ENCODE results near the gene DNAJC3. TPM values are rescaled to one million over a fixed set of nuclear protein-coding genes. Genes with fewer than 3 reads are reported as not detected.
"Not testable (repeated sequence)": the region's sequence is repeated elsewhere in the genome, so short reads cannot be mapped to it uniquely, and the experiment has no call there.

Gene DNAJC3
- total and polyA plus RNA-seq, 4 donors, result 32.0 to 121 (median 37.1) TPM

DNA sequence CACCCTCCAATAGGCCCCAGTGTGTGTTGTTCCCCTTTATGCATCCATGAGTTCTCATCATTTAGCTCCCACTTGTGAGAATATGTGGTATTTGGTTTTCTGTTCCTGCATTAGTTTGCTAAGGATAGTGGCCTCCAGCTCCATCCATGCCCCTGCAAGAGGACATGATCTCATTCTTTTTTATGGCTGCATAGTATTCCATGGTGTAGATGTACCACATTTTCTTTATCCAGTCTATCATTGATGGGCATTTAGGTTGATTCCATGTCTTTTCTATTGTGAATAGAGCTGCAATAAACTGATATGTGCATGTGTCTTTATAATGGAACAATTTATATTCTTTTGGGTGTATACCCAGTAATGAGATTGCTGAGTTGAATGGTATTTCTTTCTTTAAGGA, 112.4 kb downstream of the DNAJC3 start:
- H3K9ac ChIP-seq (ENCODE audit: low read depth in 1 of 2, low read length in 2 of 2); DNase-seq (ENCODE audit: low spot score); H3K4me1 ChIP-seq (ENCODE audit: control insufficient read depth in 4 of 4, insufficient read depth in 4 of 4, low read length in 3 of 4); H3K9me3 ChIP-seq (ENCODE audit: control insufficient read depth in 4 of 4, low read length in 3 of 4); H3K27me3 ChIP-seq (ENCODE audit: control insufficient read depth in 4 of 4, insufficient read depth in 4 of 4, low read length in 3 of 4); H3K4me3 ChIP-seq (ENCODE audit: low read depth in 1 of 3, low read length in 3 of 3); H3K27ac ChIP-seq (ENCODE audit: low read depth in 1 of 2, low read length in 2 of 2): not testable (repeated sequence)
- H3K36me3 ChIP-seq (ENCODE audit: control insufficient read depth in 4 of 4, insufficient read depth in 3 of 4, low read depth in 1 of 4, low read length in 3 of 4), result peaks cover 13 to 43% (median 38%) of the 10 kb centered on the region in 4 donors

- Histone ChIP-seq H3K9ac (ENCODE audit: low read depth in 1 of 2, low read length in 2 of 2) (no peak overlapping the region), H3K4me3 (ENCODE audit: low read depth in 1 of 3, low read length in 3 of 3) (no peak overlapping the region), H3K4me1 (ENCODE audit: control insufficient read depth in 4 of 4, insufficient read depth in 4 of 4, low read length in 3 of 4) (no peaks in the 10 kb centered on the region), H3K9me3 (ENCODE audit: control insufficient read depth in 4 of 4, low read length in 3 of 4) (no peaks in the 10 kb centered on the region), H3K36me3 (ENCODE audit: control insufficient read depth in 4 of 4, insufficient read depth in 3 of 4, low read depth in 1 of 4, low read length in 3 of 4) (peaks cover 9 to 46% (median 37%) of the 10 kb centered on the region in 4 donors), H3K27me3 (ENCODE audit: control insufficient read depth in 4 of 4, insufficient read depth in 4 of 4, low read length in 3 of 4) (no peaks in the 10 kb centered on the region), H3K27ac (ENCODE audit: low read depth in 1 of 2, low read length in 2 of 2) (no peak overlapping the region)
- DNase-seq (ENCODE audit: low spot score), result no peak
- 90% methylated on average over 7 of the region's 7 CpGs for WGBS
- no peak for TF ChIP-seq MAX (IDR thresholded peaks at IDR 0.05)
- TF ChIP-seq YY1 (IDR thresholded peaks at IDR 0.05), result no peak
- TF ChIP-seq FOXA2 (IDR thresholded peaks at IDR 0.05), result no peak
- TF ChIP-seq HNF4A (conservative IDR thresholded peaks at IDR 0.05), result no peak
- no peak for TF ChIP-seq JUND (IDR thresholded peaks at IDR 0.05)
- TF ChIP-seq, protein P1, sequence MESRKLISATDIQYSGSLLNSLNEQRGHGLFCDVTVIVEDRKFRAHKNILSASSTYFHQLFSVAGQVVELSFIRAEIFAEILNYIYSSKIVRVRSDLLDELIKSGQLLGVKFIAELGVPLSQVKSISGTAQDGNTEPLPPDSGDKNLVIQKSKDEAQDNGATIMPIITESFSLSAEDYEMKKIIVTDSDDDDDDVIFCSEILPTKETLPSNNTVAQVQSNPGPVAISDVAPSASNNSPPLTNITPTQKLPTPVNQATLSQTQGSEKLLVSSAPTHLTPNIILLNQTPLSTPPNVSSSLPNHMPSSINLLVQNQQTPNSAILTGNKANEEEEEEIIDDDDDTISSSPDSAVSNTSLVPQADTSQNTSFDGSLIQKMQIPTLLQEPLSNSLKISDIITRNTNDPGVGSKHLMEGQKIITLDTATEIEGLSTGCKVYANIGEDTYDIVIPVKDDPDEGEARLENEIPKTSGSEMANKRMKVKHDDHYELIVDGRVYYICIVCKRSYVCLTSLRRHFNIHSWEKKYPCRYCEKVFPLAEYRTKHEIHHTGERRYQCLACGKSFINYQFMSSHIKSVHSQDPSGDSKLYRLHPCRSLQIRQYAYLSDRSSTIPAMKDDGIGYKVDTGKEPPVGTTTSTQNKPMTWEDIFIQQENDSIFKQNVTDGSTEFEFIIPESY (IDR thresholded peaks at IDR 0.05), result no peak
- no peak for TF ChIP-seq CTCF (IDR thresholded peaks at IDR 0.05; ENCODE audit: low read depth, low read length, missing input control)
- TF ChIP-seq, protein P2, sequence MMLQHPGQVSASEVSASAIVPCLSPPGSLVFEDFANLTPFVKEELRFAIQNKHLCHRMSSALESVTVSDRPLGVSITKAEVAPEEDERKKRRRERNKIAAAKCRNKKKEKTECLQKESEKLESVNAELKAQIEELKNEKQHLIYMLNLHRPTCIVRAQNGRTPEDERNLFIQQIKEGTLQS (IDR thresholded peaks at IDR 0.05), result no peak
- TF ChIP-seq GABPA (IDR thresholded peaks at IDR 0.05 in 1 of 2, conservative IDR thresholded peaks at IDR 0.05 in 1 of 2), result no peak
- no peak for TF ChIP-seq HNF4G (IDR thresholded peaks at IDR 0.05)
- no peak for TF ChIP-seq NR2F2 (IDR thresholded peaks at IDR 0.05)
- TF ChIP-seq RXRA (IDR thresholded peaks at IDR 0.05), result no peak
- TF ChIP-seq TAF1 (conservative IDR thresholded peaks at IDR 0.05), result no peak
Observed at GRCh38 chr13:95791084-95791722, 114.3 kb downstream of the DNAJC3 start.

GRCh38 chr13:95793018-95793555, 116.1 kb downstream of the DNAJC3 start:
- Histone ChIP-seq H3K36me3 (ENCODE audit: control insufficient read depth in 4 of 4, insufficient read depth in 3 of 4, low read depth in 1 of 4, low read length in 3 of 4) (peaks cover 9 to 37% (median 29%) of the 10 kb centered on the region in 4 donors), H3K4me3 (ENCODE audit: low read depth in 1 of 3, low read length in 3 of 3) (no peak overlapping the region), H3K9ac (ENCODE audit: low read depth in 1 of 2, low read length in 2 of 2) (no peak overlapping the region), H3K27ac (ENCODE audit: low read depth in 1 of 2, low read length in 2 of 2) (no peak overlapping the region), H3K27me3 (ENCODE audit: control insufficient read depth in 4 of 4, insufficient read depth in 4 of 4, low read length in 3 of 4) (no peaks in the 10 kb centered on the region), H3K4me1 (ENCODE audit: control insufficient read depth in 4 of 4, insufficient read depth in 4 of 4, low read length in 3 of 4) (no peaks in the 10 kb centered on the region), H3K9me3 (ENCODE audit: control insufficient read depth in 4 of 4, low read length in 3 of 4) (no peaks in the 10 kb centered on the region)
- DNase-seq (ENCODE audit: low spot score), result no peak
- 94% methylated on average over 3 of the region's 3 CpGs for WGBS
- no peak for TF ChIP-seq FOXA1 (IDR thresholded peaks at IDR 0.05)

Data from liver (tissue), 9 donors.